ENCODE measurements around the gene CIBAR2.

The CIBAR2 gene

DNA sequence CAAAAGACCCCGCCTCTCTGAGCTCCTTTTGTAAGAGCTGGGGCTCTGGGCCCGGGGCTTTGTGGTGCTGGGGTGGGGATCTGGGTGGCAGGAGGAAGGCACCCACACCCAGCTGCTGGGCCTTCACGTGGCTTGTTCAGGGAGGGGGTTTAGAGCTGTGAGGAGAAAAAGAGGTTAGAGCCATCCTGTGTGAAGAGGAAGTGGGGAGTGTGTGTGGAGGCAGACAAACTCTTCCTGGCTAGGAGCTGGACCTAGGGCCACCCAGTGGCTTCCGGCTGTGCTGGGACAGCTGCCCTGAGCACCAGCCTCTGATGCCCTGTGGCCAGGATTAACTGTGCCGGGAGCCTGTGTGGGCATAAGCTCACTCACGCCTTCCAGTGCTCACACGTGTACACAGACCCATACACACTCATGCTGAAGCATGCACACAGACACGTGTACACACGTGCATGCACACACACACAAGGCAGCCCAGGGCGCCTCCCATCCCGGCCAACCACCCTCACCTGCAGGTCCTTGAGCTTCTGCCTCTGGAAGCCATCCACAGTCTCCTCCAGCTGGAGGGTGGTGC is 7.4 kb downstream of the CIBAR2 start:
- peak; percentile 82 for TF ChIP-seq SPI1 (IDR thresholded peaks at IDR 0.05; ENCODE audit: borderline replicate concordance, low read depth)
- TF ChIP-seq, protein P1, sequence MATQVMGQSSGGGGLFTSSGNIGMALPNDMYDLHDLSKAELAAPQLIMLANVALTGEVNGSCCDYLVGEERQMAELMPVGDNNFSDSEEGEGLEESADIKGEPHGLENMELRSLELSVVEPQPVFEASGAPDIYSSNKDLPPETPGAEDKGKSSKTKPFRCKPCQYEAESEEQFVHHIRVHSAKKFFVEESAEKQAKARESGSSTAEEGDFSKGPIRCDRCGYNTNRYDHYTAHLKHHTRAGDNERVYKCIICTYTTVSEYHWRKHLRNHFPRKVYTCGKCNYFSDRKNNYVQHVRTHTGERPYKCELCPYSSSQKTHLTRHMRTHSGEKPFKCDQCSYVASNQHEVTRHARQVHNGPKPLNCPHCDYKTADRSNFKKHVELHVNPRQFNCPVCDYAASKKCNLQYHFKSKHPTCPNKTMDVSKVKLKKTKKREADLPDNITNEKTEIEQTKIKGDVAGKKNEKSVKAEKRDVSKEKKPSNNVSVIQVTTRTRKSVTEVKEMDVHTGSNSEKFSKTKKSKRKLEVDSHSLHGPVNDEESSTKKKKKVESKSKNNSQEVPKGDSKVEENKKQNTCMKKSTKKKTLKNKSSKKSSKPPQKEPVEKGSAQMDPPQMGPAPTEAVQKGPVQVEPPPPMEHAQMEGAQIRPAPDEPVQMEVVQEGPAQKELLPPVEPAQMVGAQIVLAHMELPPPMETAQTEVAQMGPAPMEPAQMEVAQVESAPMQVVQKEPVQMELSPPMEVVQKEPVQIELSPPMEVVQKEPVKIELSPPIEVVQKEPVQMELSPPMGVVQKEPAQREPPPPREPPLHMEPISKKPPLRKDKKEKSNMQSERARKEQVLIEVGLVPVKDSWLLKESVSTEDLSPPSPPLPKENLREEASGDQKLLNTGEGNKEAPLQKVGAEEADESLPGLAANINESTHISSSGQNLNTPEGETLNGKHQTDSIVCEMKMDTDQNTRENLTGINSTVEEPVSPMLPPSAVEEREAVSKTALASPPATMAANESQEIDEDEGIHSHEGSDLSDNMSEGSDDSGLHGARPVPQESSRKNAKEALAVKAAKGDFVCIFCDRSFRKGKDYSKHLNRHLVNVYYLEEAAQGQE (IDR thresholded peaks at IDR 0.05; ENCODE audit: insufficient replicate concordance, low read depth), result no peak
- TF ChIP-seq, protein P2, sequence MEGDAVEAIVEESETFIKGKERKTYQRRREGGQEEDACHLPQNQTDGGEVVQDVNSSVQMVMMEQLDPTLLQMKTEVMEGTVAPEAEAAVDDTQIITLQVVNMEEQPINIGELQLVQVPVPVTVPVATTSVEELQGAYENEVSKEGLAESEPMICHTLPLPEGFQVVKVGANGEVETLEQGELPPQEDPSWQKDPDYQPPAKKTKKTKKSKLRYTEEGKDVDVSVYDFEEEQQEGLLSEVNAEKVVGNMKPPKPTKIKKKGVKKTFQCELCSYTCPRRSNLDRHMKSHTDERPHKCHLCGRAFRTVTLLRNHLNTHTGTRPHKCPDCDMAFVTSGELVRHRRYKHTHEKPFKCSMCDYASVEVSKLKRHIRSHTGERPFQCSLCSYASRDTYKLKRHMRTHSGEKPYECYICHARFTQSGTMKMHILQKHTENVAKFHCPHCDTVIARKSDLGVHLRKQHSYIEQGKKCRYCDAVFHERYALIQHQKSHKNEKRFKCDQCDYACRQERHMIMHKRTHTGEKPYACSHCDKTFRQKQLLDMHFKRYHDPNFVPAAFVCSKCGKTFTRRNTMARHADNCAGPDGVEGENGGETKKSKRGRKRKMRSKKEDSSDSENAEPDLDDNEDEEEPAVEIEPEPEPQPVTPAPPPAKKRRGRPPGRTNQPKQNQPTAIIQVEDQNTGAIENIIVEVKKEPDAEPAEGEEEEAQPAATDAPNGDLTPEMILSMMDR (IDR thresholded peaks at IDR 0.05; ENCODE audit: insufficient read depth, low read length), result no peak
- TF ChIP-seq POLR2AphosphoS5 (IDR thresholded peaks at IDR 0.05; ENCODE audit: low read depth), result no peak
- peak; percentile 43 to 53 for DNase-seq (ENCODE audit: low read depth in 1 of 2, low spot score in 1 of 2)
- H3K27ac ChIP-seq (replicated peaks), result no peak overlapping the region
- no peak overlapping the region for H3K4me3 ChIP-seq (replicated peaks; ENCODE audit: insufficient read depth, low read length)
- H3K27me3 ChIP-seq (ENCODE audit: insufficient read depth, poor library complexity, severe bottlenecking), result no peaks in the 10 kb centered on the region

- H3K27me3 ChIP-seq (ENCODE audit: insufficient read depth, poor library complexity, severe bottlenecking), result no peaks in the 10 kb centered on the region
- no peak for DNase-seq (ENCODE audit: low read depth in 1 of 2, low spot score in 1 of 2)
- no peak overlapping the region for H3K4me3 ChIP-seq (replicated peaks; ENCODE audit: insufficient read depth, low read length)
- TF ChIP-seq SPI1 (IDR thresholded peaks at IDR 0.05; ENCODE audit: borderline replicate concordance, low read depth) (no peak), POLR2AphosphoS5 (IDR thresholded peaks at IDR 0.05; ENCODE audit: low read depth) (no peak), GABPA (IDR thresholded peaks at IDR 0.05; ENCODE audit: low read depth) (no peak)
- TF ChIP-seq, protein P2 (IDR thresholded peaks at IDR 0.05; ENCODE audit: insufficient read depth, low read length), result no peak
- TF ChIP-seq, protein P1 (IDR thresholded peaks at IDR 0.05; ENCODE audit: insufficient replicate concordance, low read depth), result no peak
- H3K27ac ChIP-seq (replicated peaks), result no peak overlapping the region
Measured at GRCh38 chr16:85104147-85104546, 8.1 kb downstream of the CIBAR2 start.

GRCh38 chr16:85103114-85104079 is 8.9 kb downstream of the CIBAR2 start:
- no peak overlapping the region for H3K4me3 ChIP-seq (replicated peaks; ENCODE audit: insufficient read depth, low read length)
- no peak for DNase-seq (ENCODE audit: low read depth in 1 of 2, low spot score in 1 of 2)
- TF ChIP-seq, protein P1 (IDR thresholded peaks at IDR 0.05; ENCODE audit: insufficient replicate concordance, low read depth), result no peak
- no peak for TF ChIP-seq POLR2AphosphoS5 (IDR thresholded peaks at IDR 0.05; ENCODE audit: low read depth)
- TF ChIP-seq SPI1 (IDR thresholded peaks at IDR 0.05; ENCODE audit: borderline replicate concordance, low read depth), result no peak
- TF ChIP-seq, protein P2 (IDR thresholded peaks at IDR 0.05; ENCODE audit: insufficient read depth, low read length), result no peak
- TF ChIP-seq GABPA (IDR thresholded peaks at IDR 0.05; ENCODE audit: low read depth), result no peak
- H3K27me3 ChIP-seq (ENCODE audit: insufficient read depth, poor library complexity, severe bottlenecking), result no peaks in the 10 kb centered on the region
- H3K27ac ChIP-seq (replicated peaks), result no peak overlapping the region

Data from HL-60 (cell line).